ENCODE measurements around the gene DGKH. TPM values are rescaled to one million over a fixed set of nuclear protein-coding genes. Genes with fewer than 3 reads are reported as not detected.
A peak's percentile ranks its signal among the peaks of the same experiment; 100 is the strongest.

Gene DGKH
- total RNA-seq, 3 donors from 2014 or later: 11.5 to 19.0 (median 19.0) TPM

GRCh38 chr13:42266473-42266872 is 218.0 kb downstream of the DGKH start:
- intact Hi-C loops (cut with DNase I; ENCODE audit: low total_unique reads): no loop called here
- H3K27me3 ChIP-seq: no peaks in the 10 kb centered on the region
- H3K27ac ChIP-seq: no peak overlapping the region
- H3K36me3 ChIP-seq: no peaks in the 10 kb centered on the region
- no peak overlapping the region for H3K4me3 ChIP-seq
- H3K9me3 ChIP-seq: no peaks in the 10 kb centered on the region
- no peak for DNase-seq (ENCODE audit: low spot score in 2 of 2)
- TF ChIP-seq POLR2AphosphoS5 (IDR thresholded peaks at IDR 0.05) (no peak), POLR2A (IDR thresholded peaks at IDR 0.05) (no peak), CTCF (IDR thresholded peaks at IDR 0.05) (no peak)
- H3K4me1 ChIP-seq: no peaks in the 10 kb centered on the region

GRCh38 chr13:42270160-42270856 is 221.9 kb downstream of the DGKH start:
- Histone ChIP-seq H3K9me3 (no peaks in the 10 kb centered on the region), H3K27me3 (no peaks in the 10 kb centered on the region), H3K36me3 (no peaks in the 10 kb centered on the region), H3K4me3 (no peak overlapping the region), H3K4me1 (no peaks in the 10 kb centered on the region), H3K27ac (no peak overlapping the region)
- TF ChIP-seq POLR2AphosphoS5 (IDR thresholded peaks at IDR 0.05) (no peak), CTCF (IDR thresholded peaks at IDR 0.05) (no peak), POLR2A (IDR thresholded peaks at IDR 0.05) (no peak)
- DNase-seq (ENCODE audit: low spot score in 2 of 2): no peak
- intact Hi-C loops (cut with DNase I; ENCODE audit: low total_unique reads): no loop called here

DNA sequence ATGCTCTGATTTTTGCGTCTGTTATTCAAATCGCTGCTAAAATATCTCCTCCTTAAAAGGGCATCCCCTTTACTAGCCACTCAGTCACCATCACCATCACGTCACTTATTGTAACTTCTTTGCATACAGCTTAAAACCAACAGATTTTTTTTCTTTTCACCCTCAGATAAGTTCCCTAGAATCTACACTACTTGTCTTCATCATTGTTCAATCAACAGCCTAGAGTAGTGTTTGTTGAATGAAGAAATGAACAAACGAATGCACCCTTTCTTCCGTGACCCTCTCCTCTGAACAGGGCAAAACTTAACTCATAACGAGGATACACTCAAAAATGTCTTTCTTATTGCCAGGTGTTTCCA is 222.4 kb downstream of the DGKH start:
- intact Hi-C loops (cut with DNase I; ENCODE audit: low total_unique reads): no loop called here
- TF ChIP-seq POLR2AphosphoS5 (IDR thresholded peaks at IDR 0.05): no peak
- TF ChIP-seq POLR2A (IDR thresholded peaks at IDR 0.05): no peak
- no peak for TF ChIP-seq CTCF (IDR thresholded peaks at IDR 0.05)
- peak overlapping the region; percentile 91 to 96 for H3K27ac ChIP-seq

GRCh38 chr13:42271337-42272114 is 223.1 kb downstream of the DGKH start:
- Histone ChIP-seq H3K4me3 (peak overlapping the region; percentile 93 to 98 (median 93)), H3K27me3 (no peaks in the 10 kb centered on the region), H3K27ac (peak overlapping the region; percentile 91 to 96), H3K9me3 (no peaks in the 10 kb centered on the region), H3K4me1 (no peaks in the 10 kb centered on the region), H3K36me3 (no peaks in the 10 kb centered on the region)
- intact Hi-C loops (cut with DNase I; ENCODE audit: low total_unique reads): no loop called here
- no peak for TF ChIP-seq POLR2A (IDR thresholded peaks at IDR 0.05)
- TF ChIP-seq POLR2AphosphoS5 (IDR thresholded peaks at IDR 0.05): peak; percentile 41 to 76 (median 70)
- peak; percentile 84 to 90 for DNase-seq (ENCODE audit: low spot score in 2 of 2)

More for the DNA sequence above, 222.4 kb downstream of the DGKH start:
- H3K9me3 ChIP-seq: no peaks in the 10 kb centered on the region
- no peak for DNase-seq (ENCODE audit: low spot score in 2 of 2)
- H3K4me1 ChIP-seq: no peaks in the 10 kb centered on the region
- H3K27me3 ChIP-seq: no peaks in the 10 kb centered on the region
- H3K36me3 ChIP-seq: no peaks in the 10 kb centered on the region
- peak overlapping the region in 2 of 3 donors; percentile 93 to 98 for H3K4me3 ChIP-seq

GRCh38 chr13:42272115-42272803 is 223.8 kb downstream of the DGKH start, which contains the start of gene AKAP11:
TSS of gene AKAP11 (plus strand) at chr13:42272152. CDS start at chr13:42286349, 14,197 bp downstream.
- H3K27ac ChIP-seq: peak within 1 kb of the TSS; percentile 91 to 96
- peak; percentile 26 to 52 for DNase-seq (ENCODE audit: low spot score in 2 of 2)
- H3K4me3 ChIP-seq: peak within 1 kb of the TSS; percentile 93 to 98 (median 93)
- intact Hi-C loops (cut with DNase I; ENCODE audit: low total_unique reads): no loop called here
- TF ChIP-seq CTCF (IDR thresholded peaks at IDR 0.05) (no peak), POLR2A (IDR thresholded peaks at IDR 0.05) (no peak), POLR2AphosphoS5 (IDR thresholded peaks at IDR 0.05) (peak in 1 of 3 donors; percentile 10)
- H3K4me1 ChIP-seq: no peaks in the 10 kb centered on the region
- H3K36me3 ChIP-seq: no peaks in the 10 kb centered on the region
- no peaks in the 10 kb centered on the region for H3K27me3 ChIP-seq
- H3K9me3 ChIP-seq: no peaks in the 10 kb centered on the region

Measured in breast epithelium (tissue), 4 donors.